IMR-90 (cell line): Measurements from ENCODE around the gene DDX41. TPM values are rescaled to one million over a fixed set of nuclear protein-coding genes. Genes with fewer than 3 reads are reported as not detected.

ENCODE experiments used
- ATAC-seq: fragments of 200-7000 bp; cut with Tn5 transposase; 2 replicates; pipeline ENCODE4 v1.9.1; 2020; ENCODE audit warnings: low read depth, mild to moderate bottlenecking, moderate library complexity
- BruUV-seq: library from RNA; stranded (reverse); fragments of 400-500 nt; replicated peaks from 2 replicates; lab custom pipeline; 2021; lab: Mats Ljungman, UMichigan
- CTCF ChIA-PET: fragments of 300-600 bp; formaldehyde crosslinking; extraction: SDS; loops from one replicate; lab custom pipeline; 2021; ENCODE audit warnings: antibody characterized with exemption; lab: Yijun Ruan, JAX
- POLR2A ChIA-PET: fragments of 300-600 bp; sonication (Branson Sonifier 250); formaldehyde crosslinking; loops from one replicate; lab custom pipeline; 2022; ENCODE audit warnings: antibody characterized with exemption; ENCODE audit not compliant: unreplicated experiment; lab: Charles Lee
- DNase-seq: peaks from one replicate; pipeline ENCODE4 v3.0.0; 2013
- H2AFZ ChIP-seq: replicated peaks from 2 replicates; pipeline ENCODE3; 2013; ENCODE audit warnings: low read length, mild to moderate bottlenecking; ENCODE audit not compliant: poor library complexity
- H2AK5ac ChIP-seq: 2 replicates; pipeline ENCODE4 v1.6.1; 2013; ENCODE audit warnings: low read depth, low read length, inconsistent platforms
- H2AK9ac ChIP-seq: replicated peaks from 2 replicates; pipeline ENCODE3; 2013; ENCODE audit warnings: mild to moderate bottlenecking, low read depth, low read length, moderate library complexity; ENCODE audit not compliant: poor library complexity
- H2BK120ac ChIP-seq: 2 replicates; pipeline ENCODE4 v1.6.1; 2013; ENCODE audit warnings: low read depth, low read length, inconsistent platforms
- H2BK15ac ChIP-seq: 3 replicates; pipeline ENCODE4 v1.6.1; 2013; ENCODE audit warnings: low read depth, low read length, inconsistent platforms
- H2BK20ac ChIP-seq: 2 replicates; pipeline ENCODE4 v1.6.1; 2013; ENCODE audit warnings: low read depth, mild to moderate bottlenecking, inconsistent platforms, low read length, moderate library complexity
- H2BK5ac ChIP-seq: 2 replicates; pipeline ENCODE4 v1.6.1; 2013; ENCODE audit warnings: mild to moderate bottlenecking, low read depth, low read length, inconsistent platforms; ENCODE audit not compliant: poor library complexity, severe bottlenecking
- H3K14ac ChIP-seq: replicated peaks from 2 replicates; pipeline ENCODE4 v1.6.1; 2013; ENCODE audit warnings: low read depth, low read length, inconsistent platforms
- H3K18ac ChIP-seq: 2 replicates; pipeline ENCODE4 v1.6.1; 2013; ENCODE audit warnings: low read depth, low read length, control low read depth
- H3K23ac ChIP-seq: 2 replicates; pipeline ENCODE4 v1.6.1; 2013; ENCODE audit warnings: low read depth, low read length, inconsistent platforms
- H3K27ac ChIP-seq: 2 replicates; pipeline ENCODE4 v1.5.1; 2013; ENCODE audit warnings: mild to moderate bottlenecking, control low read depth, low read length; ENCODE audit not compliant: insufficient read depth
- H3K27me3 ChIP-seq: 2 replicates; pipeline ENCODE4 v1.6.1; 2013; ENCODE audit warnings: low read length; ENCODE audit not compliant: control insufficient read depth, insufficient read depth
- H3K36me3 ChIP-seq: 2 replicates; pipeline ENCODE4 v1.6.1; 2013; ENCODE audit warnings: low read length, mixed read lengths; ENCODE audit not compliant: control insufficient read depth, insufficient read depth
- H3K4ac ChIP-seq: 2 replicates; pipeline ENCODE4 v1.6.1; 2013; ENCODE audit warnings: low read depth, low read length, inconsistent platforms
- H3K4me1 ChIP-seq: 2 replicates; pipeline ENCODE4 v1.6.1; 2013; ENCODE audit warnings: low read length, mixed read lengths; ENCODE audit not compliant: control insufficient read depth, insufficient read depth
- H3K4me2 ChIP-seq: 2 replicates; pipeline ENCODE4 v1.6.1; 2013; ENCODE audit warnings: low read depth, mild to moderate bottlenecking, control low read depth, low read length, moderate library complexity
- H3K4me3 ChIP-seq: 2 replicates; pipeline ENCODE4 v1.5.1; 2013; ENCODE audit warnings: low read depth, mild to moderate bottlenecking, control low read depth, low read length, moderate library complexity; ENCODE audit not compliant: insufficient read depth
- H3K56ac ChIP-seq: 2 replicates; pipeline ENCODE4 v1.6.1; 2013; ENCODE audit warnings: low read length, inconsistent platforms; ENCODE audit not compliant: insufficient read depth; ENCODE audit errors: extremely low read depth
- H3K79me1 ChIP-seq, 2 experiments: 2 replicates each; pipeline ENCODE4 v1.6.1; 2013; ENCODE audit warnings: low read length in 2 of 2, inconsistent platforms in 1 of 2, low read depth in 1 of 2
- H3K9ac ChIP-seq: 2 replicates; pipeline ENCODE4 v1.6.1; 2013; ENCODE audit warnings: low read depth, low read length, control low read depth
- H3K9me1 ChIP-seq: 2 replicates; pipeline ENCODE4 v1.6.1; 2013; ENCODE audit warnings: low read length, inconsistent platforms; ENCODE audit not compliant: insufficient read depth
- H3K9me3 ChIP-seq: 2 replicates; pipeline ENCODE4 v1.6.1; 2013; ENCODE audit warnings: low read length; ENCODE audit not compliant: control insufficient read depth, insufficient read depth
- H4K20me1 ChIP-seq: 2 replicates; pipeline ENCODE4 v1.6.1; 2013; ENCODE audit warnings: low read length, inconsistent platforms; ENCODE audit not compliant: insufficient read depth
- H4K5ac ChIP-seq: 2 replicates; pipeline ENCODE4 v1.6.1; 2013; ENCODE audit warnings: mild to moderate bottlenecking, low read depth, low read length, control low read depth
- H4K8ac ChIP-seq, 2 experiments: 2 replicates each; pipeline ENCODE4 v1.6.1; 2013; ENCODE audit warnings: low read depth in 2 of 2, low read length in 2 of 2, control low read depth in 1 of 2, inconsistent platforms in 1 of 2
- H4K91ac ChIP-seq: 2 replicates; pipeline ENCODE4 v1.6.1; 2013; ENCODE audit warnings: low read depth, low read length, inconsistent platforms; ENCODE audit not compliant: insufficient read depth
- BHLHE40 ChIP-seq: fragments of 150-350 bp; IDR thresholded peaks from 2 replicates; pipeline ENCODE4 v1.6.1; 2016; ENCODE audit warnings: mild to moderate bottlenecking, low read depth, low read length
- RFX5 ChIP-seq: IDR thresholded peaks from 2 replicates; pipeline ENCODE4 v1.8.0; 2012; ENCODE audit warnings: low read depth, mild to moderate bottlenecking, low read length, moderate library complexity
- WGBS, 2 experiments: methylation state at CpG; one replicate each; pipeline versions ENCODE4 v1.1.5 to v1.1.7; 2013; ENCODE audit warnings: missing lambda C conversion rate in 2 of 2; ENCODE audit not compliant: insufficient read length in 1 of 2; ENCODE audit errors: extremely low coverage in 2 of 2; 5-methylcytosine and 5-hydroxymethylcytosine counted together
- dilution Hi-C: fragments of 300-500 bp; cut with HindIII; formaldehyde crosslinking; loops from one replicate; pipeline ENCODE4 v1.14.3; 2018; ENCODE audit warnings: low sequenced_read_pairs; ENCODE audit not compliant: unreplicated experiment
- in situ Hi-C: fragments of 300-500 bp; cut with MboI; formaldehyde crosslinking; loops from 3 replicates; pipeline ENCODE4 v1.14.3; 2019; ENCODE audit warnings: low sequenced_read_pairs, inconsistent platforms, mixed read lengths
- intact Hi-C: fragments of 100-400 bp; cut with micrococcal nuclease; formaldehyde crosslinking; loops from 2 replicates; pipeline ENCODE4 v1.10.0; 2022
- polyA plus RNA-seq, 3 experiments: library from polyadenylated mRNA; depleted of rRNA; stranded (reverse); fragments of >200 nt; gene quantifications; 2 replicates each; pipeline ENCODE4 v1.2.3, GENCODE V29; 2012; ENCODE audit warnings: low replicate concordance in 1 of 3
- total RNA-seq: library from RNA; depleted of rRNA; stranded (reverse); fragments of >200 nt; gene quantifications from 2 replicates; pipeline ENCODE4 v1.2.3, GENCODE V29; 2012

DDX41 gene
- total and polyA plus RNA-seq, 2 of the 4 experiments (the other 2 are of a cell fraction), result 130 to 170 TPM

DNA sequence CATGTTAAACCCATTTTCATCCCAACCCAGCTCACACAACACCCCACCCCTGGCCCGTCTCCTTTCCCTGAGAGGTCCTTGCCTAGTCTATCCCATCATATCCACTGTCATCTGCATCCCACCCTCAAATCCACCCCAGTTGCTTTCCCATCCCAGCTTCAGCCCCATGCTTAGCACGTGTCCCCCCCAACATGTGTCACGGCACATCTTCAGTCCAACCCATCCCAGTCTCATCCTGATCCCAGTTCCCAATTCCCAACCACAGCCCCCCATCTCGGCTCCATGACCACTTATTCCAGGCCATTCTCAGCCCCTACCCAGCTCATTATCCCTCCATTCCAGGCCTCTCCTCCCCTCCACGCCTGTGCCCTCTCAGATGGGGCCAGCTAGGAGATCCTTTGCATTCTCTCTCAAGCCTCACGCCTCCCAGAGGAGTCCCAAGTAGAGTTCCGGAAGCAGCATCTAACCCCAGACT lies 42.7 kb downstream of the DDX41 start:
- H3K9ac ChIP-seq, result no peak overlapping the region
- CTCF ChIA-PET, result no interaction called here
- H3K27ac ChIP-seq, result peak overlapping the region; percentile 40
- ATAC-seq (no peak), DNase-seq (no peak)
- H2AFZ ChIP-seq, result peak overlapping the region; percentile 76
- peaks cover 34% of the 10 kb centered on the region for H3K9me1 ChIP-seq
- dilution Hi-C loops, result no loop called here
- no peak overlapping the region for H3K23ac ChIP-seq
- H2BK120ac ChIP-seq, result 0 out of 2 replicates have a peak overlapping the region, but pooled peaks have one; percentile 5
- H3K27me3 ChIP-seq, result no peaks in the 10 kb centered on the region
- H3K4me2 ChIP-seq, result peak overlapping the region; percentile 34; the same call in 1 of the 2 replicates
- in situ Hi-C loops, result no loop called here
- H3K9me3 ChIP-seq, result no peaks in the 10 kb centered on the region
- 41% methylated on average over 4 of the region's 7 CpGs; no CpG with 5 or more reads in 1 of the 2 experiments for WGBS, 2 experiments
- H3K14ac ChIP-seq, result peak overlapping the region; percentile 79; the same call in 1 of the 2 replicates
- H3K79me1 ChIP-seq, result peaks cover 11 to 36% of the 10 kb centered on the region in 2 experiments; a peak in 3 of 4 replicates
- peak overlapping the region; percentile 89 for H2AK5ac ChIP-seq
- H3K4me3 ChIP-seq, result no peak overlapping the region
- POLR2A ChIA-PET, result no interaction called here
- no peak overlapping the region for H3K56ac ChIP-seq
- peaks cover 17% of the 10 kb centered on the region for H3K36me3 ChIP-seq
- H2BK20ac ChIP-seq, result peak overlapping the region; percentile 9; the same call in 1 of the 2 replicates
- H2BK15ac ChIP-seq, result peak overlapping the region; percentile 25; the same call in 1 of the 3 replicates
- peak overlapping the region; percentile 77 for H4K5ac ChIP-seq
- no TSS peak for BruUV-seq
- peaks cover 53% of the 10 kb centered on the region for H4K20me1 ChIP-seq
- peak overlapping the region; percentile 67 for H3K4ac ChIP-seq
- no peak overlapping the region for H3K18ac ChIP-seq
- H2AK9ac ChIP-seq, result peak overlapping the region; percentile 89
- no peak overlapping the region for H2BK5ac ChIP-seq
- TF ChIP-seq BHLHE40 (peak; percentile 38; the same call in 1 of the 2 replicates), RFX5 (no peak)
- H3K4me1 ChIP-seq, result peaks cover 41% of the 10 kb centered on the region
- intact Hi-C loops, result no loop called here
- H4K8ac ChIP-seq, result peak overlapping the region; percentile 35 to 64; a peak in 3 of 4 replicates
- H4K91ac ChIP-seq, result peak overlapping the region; percentile 60; the same call in 1 of the 2 replicates
